GM18870 (cell line): ENCODE measurements around the gene RPS10.

Experiments used
- ATAC-seq: cut with Tn5 transposase; IDR thresholded peaks from one replicate; pipeline ENCODE4 v1.9.1; 2021; ENCODE audit warnings: moderate library complexity; ENCODE audit not compliant: unreplicated experiment

Gene RPS10

GRCh38 chr6:34425498-34426410 is at the start of gene RPS10:
Gene RPS10 (minus strand): TSS chr6:34426069. CDS start chr6:34425221, 848 bp downstream.
- no peak for ATAC-seq

GRCh38 chr6:34475238-34475682 is 49.4 kb upstream of the RPS10 start:
- ATAC-seq, result no peak

GRCh38 chr6:34474754-34475153 is 48.9 kb upstream of the RPS10 start:
- ATAC-seq, result no peak

- no peak for ATAC-seq
Observed at GRCh38 chr6:34473967-34474366, 48.1 kb upstream of the RPS10 start.

GRCh38 chr6:34472425-34472824 is 46.6 kb upstream of the RPS10 start:
- no peak for ATAC-seq

GRCh38 chr6:34469499-34469898 is 43.6 kb upstream of the RPS10 start:
- no peak for ATAC-seq

- no peak for ATAC-seq
Observed at GRCh38 chr6:34468378-34468892, 42.6 kb upstream of the RPS10 start.

GRCh38 chr6:34466242-34467185 is 40.6 kb upstream of the RPS10 start:
- ATAC-seq, result no peak

- no peak for ATAC-seq
Observed at GRCh38 chr6:34465531-34466241, 39.8 kb upstream of the RPS10 start, which contains the start of gene PACSIN1. Gene PACSIN1 (plus strand): TSS chr6:34466076. CDS start chr6:34526306, 60,230 bp downstream.

- ATAC-seq, result no peak
Observed at GRCh38 chr6:34463849-34464248, 38.0 kb upstream of the RPS10 start.

GRCh38 chr6:34463299-34463698 is 37.4 kb upstream of the RPS10 start:
- no peak for ATAC-seq

- ATAC-seq, result no peak
Observed at GRCh38 chr6:34462551-34462971, 36.7 kb upstream of the RPS10 start.

- ATAC-seq, result no peak
Observed at GRCh38 chr6:34462010-34462409, 36.1 kb upstream of the RPS10 start.

- ATAC-seq, result no peak
Observed at GRCh38 chr6:34460796-34461507, 35.1 kb upstream of the RPS10 start.

GRCh38 chr6:34459899-34460593 is 34.2 kb upstream of the RPS10 start:
- no peak for ATAC-seq

- no peak for ATAC-seq
Observed at GRCh38 chr6:34457742-34458735, 32.2 kb upstream of the RPS10 start.

- no peak for ATAC-seq
Observed at GRCh38 chr6:34457382-34457741, 31.5 kb upstream of the RPS10 start.

GRCh38 chr6:34455831-34456230 is 30.0 kb upstream of the RPS10 start:
- no peak for ATAC-seq
